HUES64 (cell line): ENCODE results near the gene TTC39B.

Experiments
- H3K27ac ChIP-seq: 2 replicates; pipeline ENCODE4 v1.7.0; 2013; ENCODE audit warnings: low read depth, low read length, inconsistent platforms
- H3K27me3 ChIP-seq: 2 replicates; pipeline ENCODE4 v1.6.1; 2013; ENCODE audit warnings: mild to moderate bottlenecking, low read length; ENCODE audit not compliant: insufficient read depth
- H3K36me3 ChIP-seq: 2 replicates; pipeline ENCODE4 v1.6.1; 2013; ENCODE audit warnings: mild to moderate bottlenecking, low read length; ENCODE audit not compliant: insufficient read depth
- H3K4me1 ChIP-seq: 2 replicates; pipeline ENCODE4 v1.6.1; 2013; ENCODE audit warnings: mild to moderate bottlenecking, low read length, moderate library complexity; ENCODE audit not compliant: insufficient read depth
- H3K4me3 ChIP-seq: 2 replicates; pipeline ENCODE4 v1.5.1; 2013; ENCODE audit warnings: mild to moderate bottlenecking, low read length, moderate library complexity
- H3K9ac ChIP-seq: 2 replicates; pipeline ENCODE4 v1.6.1; 2013; ENCODE audit warnings: mild to moderate bottlenecking, low read depth, low read length
- H3K9me3 ChIP-seq: 2 replicates; pipeline ENCODE4 v1.6.1; 2013; ENCODE audit warnings: low read depth, low read length; ENCODE audit not compliant: insufficient read depth
- WGBS: fragments of 150-250, 120-280 bp; methylation state at CpG from one replicate; pipeline ENCODE4 v1.1.7; 2013; ENCODE audit warnings: missing lambda C conversion rate; 5-methylcytosine and 5-hydroxymethylcytosine counted together

The TTC39B gene

DNA sequence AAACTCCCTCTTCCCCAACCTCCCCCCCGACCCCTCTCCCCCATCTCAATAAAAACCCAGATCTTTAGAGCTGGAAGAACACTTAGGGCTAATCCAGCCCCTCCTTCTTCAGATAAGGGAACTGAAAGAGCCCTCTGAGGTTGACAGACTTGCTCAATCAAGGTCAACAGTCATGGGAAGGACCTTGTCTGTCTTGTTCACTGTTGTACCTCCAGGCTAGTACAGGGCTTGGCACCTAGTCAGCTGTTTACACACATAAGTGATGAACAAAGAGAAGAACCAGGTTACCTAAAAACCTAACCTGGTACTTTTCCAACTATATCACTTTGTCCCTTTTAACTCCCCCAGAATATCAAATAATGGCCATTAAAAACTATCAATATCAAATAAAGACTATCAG lies 2.4 kb downstream of the TTC39B start:
- Histone ChIP-seq H3K4me1 (peaks cover 7% of the 10 kb centered on the region), H3K4me3 (no peak overlapping the region), H3K9me3 (no peaks in the 10 kb centered on the region), H3K9ac (no peak overlapping the region), H3K36me3 (no peaks in the 10 kb centered on the region), H3K27ac (no peak overlapping the region), H3K27me3 (peaks cover 17% of the 10 kb centered on the region; the same call in 1 of the 2 replicates)
- 65% methylated on average over 1 of the region's 1 CpG for WGBS

DNA sequence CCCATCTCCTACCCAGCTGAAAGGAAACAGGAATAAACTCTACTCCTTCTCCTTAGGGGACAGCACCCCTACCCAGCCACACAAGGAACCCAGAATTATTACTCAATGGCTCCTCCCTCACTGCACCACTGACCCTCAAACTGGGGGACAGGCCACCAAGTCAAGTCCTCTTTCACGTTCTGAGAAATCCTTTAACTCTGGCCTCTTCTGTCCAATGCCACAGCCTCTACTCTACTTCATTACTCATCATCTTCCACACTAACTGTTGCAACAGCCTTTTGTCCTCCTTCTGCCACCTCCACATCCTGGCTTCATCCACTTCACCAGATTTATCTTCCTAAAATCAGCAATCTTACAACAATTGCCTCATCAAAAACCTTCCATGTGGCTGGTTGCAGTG lies 6.8 kb downstream of the TTC39B start:
- Histone ChIP-seq H3K36me3 (0 out of 2 replicates have a peak, but pooled peaks cover 2% of the 10 kb centered on the region), H3K9ac (no peak overlapping the region), H3K27me3 (peaks cover under 1% of the 10 kb centered on the region; the same call in 1 of the 2 replicates), H3K4me1 (peaks cover 12% of the 10 kb centered on the region; the same call in 1 of the 2 replicates), H3K27ac (no peak overlapping the region), H3K4me3 (no peak overlapping the region), H3K9me3 (0 out of 2 replicates have a peak, but pooled peaks cover 4% of the 10 kb centered on the region)
- WGBS = 84% methylated on average over 1 of the region's 1 CpG

DNA sequence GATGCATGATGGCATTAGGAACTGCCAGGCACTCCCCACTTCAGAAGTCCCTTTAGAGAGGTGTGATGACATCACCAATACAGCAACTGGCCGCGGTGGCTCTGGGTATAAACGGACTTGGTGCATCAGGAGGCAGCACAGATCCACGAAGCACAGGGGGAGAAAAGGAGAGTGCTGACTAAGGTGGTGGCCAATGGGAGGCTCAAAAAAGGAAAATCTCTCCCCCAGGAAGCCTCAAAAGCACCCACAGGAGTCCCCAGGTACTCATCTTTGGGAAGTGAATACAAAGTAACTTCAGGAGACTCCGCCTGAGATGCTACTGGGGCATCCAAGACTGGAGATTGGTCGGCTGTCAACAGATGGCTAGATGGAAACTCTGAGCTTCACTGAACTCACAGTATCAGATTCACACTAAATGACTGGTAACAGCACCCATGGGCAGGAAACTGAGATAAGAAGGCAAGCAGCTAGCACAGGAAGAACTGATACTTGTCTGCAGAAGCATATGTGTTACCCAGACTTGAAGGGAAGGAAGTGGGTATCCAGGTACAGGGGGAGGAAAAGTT lies 7.6 kb downstream of the TTC39B start:
- Histone ChIP-seq H3K4me3 (no peak overlapping the region), H3K36me3 (0 out of 2 replicates have a peak, but pooled peaks cover 2% of the 10 kb centered on the region), H3K27me3 (no peaks in the 10 kb centered on the region), H3K9ac (no peak overlapping the region), H3K4me1 (peaks cover 17% of the 10 kb centered on the region), H3K27ac (no peak overlapping the region), H3K9me3 (0 out of 2 replicates have a peak, but pooled peaks cover 4% of the 10 kb centered on the region)
- WGBS = 95% methylated on average over 6 of the region's 6 CpGs

DNA sequence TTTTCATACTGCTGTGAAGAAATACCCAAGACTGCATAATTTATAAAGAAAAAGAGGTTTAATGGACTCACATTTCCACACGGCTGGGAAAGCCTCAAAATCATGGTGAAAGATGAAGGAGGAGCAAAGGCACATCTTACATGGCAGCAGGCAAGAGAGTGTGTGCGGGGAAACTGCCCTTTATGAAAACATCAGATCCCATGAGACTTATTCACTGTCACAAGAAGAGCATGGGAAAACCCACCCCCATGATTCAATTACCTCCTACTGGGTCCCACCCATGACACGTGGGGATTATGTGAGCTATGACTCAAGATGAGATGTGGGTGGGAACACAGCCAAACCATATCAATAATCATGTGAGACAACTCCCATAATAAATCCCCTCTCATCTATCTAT lies 8.7 kb downstream of the TTC39B start:
- Histone ChIP-seq H3K27me3 (no peaks in the 10 kb centered on the region), H3K9me3 (0 out of 2 replicates have a peak, but pooled peaks cover 4% of the 10 kb centered on the region), H3K36me3 (0 out of 2 replicates have a peak, but pooled peaks cover 2% of the 10 kb centered on the region), H3K27ac (no peak overlapping the region), H3K9ac (no peak overlapping the region), H3K4me3 (no peak overlapping the region), H3K4me1 (peaks cover 24% of the 10 kb centered on the region)
- 88% methylated on average over 3 of the region's 3 CpGs for WGBS

DNA sequence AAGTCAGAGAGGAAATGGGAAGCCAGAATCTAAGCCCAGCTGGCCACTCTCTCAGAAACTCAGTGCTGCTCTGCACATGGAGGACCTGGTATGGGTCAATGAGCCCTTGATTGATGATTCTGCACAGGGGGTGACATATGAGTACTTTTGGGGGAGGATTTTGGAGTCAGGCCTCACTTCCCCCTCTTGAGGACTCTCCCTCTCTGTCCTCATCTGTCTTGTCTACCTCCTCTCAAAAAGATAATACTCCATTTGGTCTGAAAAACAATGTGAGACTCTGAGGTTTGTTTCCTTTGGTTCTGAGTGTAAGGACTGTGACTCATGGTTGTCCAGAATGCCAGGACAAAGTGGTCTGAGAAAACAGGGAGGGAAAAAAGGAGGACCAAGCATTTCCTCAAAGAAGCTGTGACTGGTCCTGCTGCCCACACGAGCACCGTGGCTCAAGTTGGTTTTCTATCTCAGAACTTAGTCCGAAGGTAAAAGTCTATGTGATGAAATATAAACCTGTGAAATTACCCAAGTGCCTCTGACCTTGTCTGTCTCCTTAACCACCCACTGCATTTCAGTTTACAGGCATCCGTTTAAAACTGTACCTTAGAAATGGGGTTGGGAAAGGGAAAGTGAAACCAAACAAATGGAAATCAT lies 11.1 kb downstream of the TTC39B start:
- no peak overlapping the region for H3K9ac ChIP-seq
- H3K4me3 ChIP-seq = no peak overlapping the region
- H3K4me1 ChIP-seq = peaks cover 32% of the 10 kb centered on the region
- 0 out of 2 replicates have a peak, but pooled peaks cover 4% of the 10 kb centered on the region for H3K9me3 ChIP-seq
- 0 out of 2 replicates have a peak, but pooled peaks cover 2% of the 10 kb centered on the region for H3K36me3 ChIP-seq
- 94% methylated on average over 3 of the region's 4 CpGs for WGBS
- H3K27me3 ChIP-seq = no peaks in the 10 kb centered on the region
- H3K27ac ChIP-seq = no peak overlapping the region

DNA sequence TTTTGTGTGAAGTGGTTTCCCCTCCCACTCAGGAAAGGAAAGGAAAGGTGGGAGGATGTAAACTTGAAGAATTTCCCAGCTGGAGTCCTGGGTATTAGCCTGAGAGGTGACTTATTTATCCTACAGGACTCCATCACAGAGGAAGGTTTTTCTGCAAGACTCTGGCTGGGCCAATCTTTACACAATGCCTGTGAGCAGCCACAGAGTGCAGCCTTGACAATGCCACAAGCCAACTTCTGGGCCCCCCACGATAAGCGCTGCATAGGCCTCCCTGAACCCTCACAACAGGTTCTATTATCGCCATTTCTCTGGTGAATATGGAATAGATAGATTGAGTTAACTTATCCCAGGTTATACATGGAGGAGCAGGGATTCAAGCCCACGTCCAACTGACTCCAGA lies 12.4 kb downstream of the TTC39B start:
- no peaks in the 10 kb centered on the region for H3K27me3 ChIP-seq
- H3K4me1 ChIP-seq = peaks cover 45% of the 10 kb centered on the region
- H3K36me3 ChIP-seq = 0 out of 2 replicates have a peak, but pooled peaks cover 2% of the 10 kb centered on the region
- no peak overlapping the region for H3K4me3 ChIP-seq
- WGBS = 93% methylated on average over 3 of the region's 4 CpGs
- H3K9ac ChIP-seq = no peak overlapping the region
- no peak overlapping the region for H3K27ac ChIP-seq
- 0 out of 2 replicates have a peak, but pooled peaks cover 4% of the 10 kb centered on the region for H3K9me3 ChIP-seq

DNA sequence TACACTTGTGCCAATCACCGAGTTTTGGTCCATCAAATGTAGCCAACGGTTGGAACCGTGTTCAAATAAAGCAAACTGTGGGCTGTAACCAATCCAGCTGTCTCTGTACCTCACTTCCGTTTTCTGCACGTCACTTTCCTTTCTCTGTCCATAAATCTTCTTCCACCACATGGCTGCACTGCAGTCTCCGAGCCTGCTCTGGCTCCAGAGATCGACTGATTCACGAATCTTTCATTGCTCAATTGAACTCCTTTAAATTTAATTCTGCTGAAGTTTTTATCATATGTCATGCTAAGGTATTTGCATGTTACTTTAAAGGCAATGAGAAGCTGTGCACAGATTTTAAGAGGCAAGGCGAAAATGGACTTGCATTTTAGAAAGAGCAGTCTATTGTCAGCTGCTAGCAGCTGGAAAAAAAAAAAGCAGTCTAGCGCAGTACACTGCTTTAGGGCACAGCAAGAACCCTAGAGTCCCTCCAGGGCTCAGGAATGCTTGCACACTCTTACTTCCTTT lies 13.2 kb downstream of the TTC39B start:
- Histone ChIP-seq H3K9me3 (0 out of 2 replicates have a peak, but pooled peaks cover 4% of the 10 kb centered on the region), H3K27me3 (no peaks in the 10 kb centered on the region), H3K4me1 (peaks cover 50% of the 10 kb centered on the region), H3K4me3 (no peak overlapping the region), H3K27ac (no peak overlapping the region), H3K9ac (no peak overlapping the region), H3K36me3 (0 out of 2 replicates have a peak, but pooled peaks cover 2% of the 10 kb centered on the region)
- 91% methylated on average over 10 of the region's 10 CpGs for WGBS

DNA sequence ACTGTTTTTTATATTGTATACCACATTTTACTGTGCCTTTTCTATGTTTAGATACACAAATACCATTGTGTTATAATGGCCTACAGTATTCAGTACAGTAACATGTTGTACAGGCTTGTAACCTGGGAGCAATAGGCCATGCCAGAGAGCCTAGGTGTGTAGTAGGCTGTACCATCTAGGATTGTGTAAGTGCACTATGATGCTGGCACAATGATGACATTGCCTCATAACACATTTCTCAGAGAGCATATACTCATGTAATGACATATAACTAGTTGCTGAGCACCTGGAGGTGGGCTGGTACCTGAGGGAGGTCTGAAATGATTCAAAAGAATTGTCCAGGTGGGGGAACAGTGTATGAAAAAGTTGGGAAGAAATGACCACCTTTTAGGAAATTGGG lies 13.9 kb downstream of the TTC39B start:
- Histone ChIP-seq H3K27ac (no peak overlapping the region), H3K36me3 (no peaks in the 10 kb centered on the region), H3K9me3 (no peaks in the 10 kb centered on the region), H3K9ac (no peak overlapping the region), H3K27me3 (no peaks in the 10 kb centered on the region), H3K4me1 (peaks cover 50% of the 10 kb centered on the region), H3K4me3 (no peak overlapping the region)

DNA sequence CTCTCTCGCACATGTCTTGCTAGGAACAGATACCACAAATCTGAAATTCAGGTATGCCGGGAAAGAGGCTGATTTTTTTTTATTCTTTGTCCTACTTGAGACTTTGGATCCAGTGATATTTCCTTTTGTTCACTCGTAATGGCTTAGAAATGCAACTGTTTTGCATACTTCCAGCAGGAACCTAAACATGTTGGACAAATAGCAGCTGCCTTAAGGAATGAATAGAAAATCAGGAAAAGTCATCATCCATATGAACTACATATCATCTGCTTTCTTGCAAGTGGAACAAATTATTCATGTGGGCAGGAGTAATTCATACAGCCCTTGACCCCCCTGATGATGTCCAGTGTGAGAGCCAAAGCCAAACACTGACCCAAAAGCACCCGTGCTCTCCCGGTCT lies 17.4 kb downstream of the TTC39B start:
- Histone ChIP-seq H3K4me3 (no peak overlapping the region), H3K9me3 (no peaks in the 10 kb centered on the region), H3K4me1 (peaks cover 38% of the 10 kb centered on the region), H3K9ac (no peak overlapping the region), H3K36me3 (no peaks in the 10 kb centered on the region), H3K27me3 (no peaks in the 10 kb centered on the region), H3K27ac (no peak overlapping the region)
- WGBS = 87% methylated on average over 5 of the region's 5 CpGs

DNA sequence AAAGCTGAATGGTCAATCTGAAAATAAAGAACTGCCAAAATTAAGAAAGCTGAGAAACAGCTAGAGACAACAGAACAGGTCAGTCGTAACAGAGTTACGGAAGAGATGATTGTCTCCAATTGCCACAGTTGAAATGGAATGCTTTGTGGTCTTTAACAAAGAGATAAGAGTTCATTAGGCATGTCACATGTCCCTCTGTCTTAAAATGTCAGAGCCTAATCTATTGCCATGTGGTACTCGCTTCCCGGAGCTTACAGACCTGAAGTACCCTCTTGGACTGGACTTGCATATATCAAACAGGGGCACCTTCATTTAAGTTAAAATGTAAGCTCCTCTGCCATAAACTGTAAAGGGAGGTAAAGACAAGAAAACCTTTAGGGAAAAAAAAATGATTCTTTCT lies 19.7 kb downstream of the TTC39B start:
- Histone ChIP-seq H3K36me3 (no peaks in the 10 kb centered on the region), H3K27ac (no peak overlapping the region), H3K9ac (no peak overlapping the region), H3K9me3 (no peaks in the 10 kb centered on the region), H3K4me1 (peaks cover 30% of the 10 kb centered on the region), H3K27me3 (no peaks in the 10 kb centered on the region), H3K4me3 (no peak overlapping the region)
- WGBS = 89% methylated on average over 4 of the region's 4 CpGs

DNA sequence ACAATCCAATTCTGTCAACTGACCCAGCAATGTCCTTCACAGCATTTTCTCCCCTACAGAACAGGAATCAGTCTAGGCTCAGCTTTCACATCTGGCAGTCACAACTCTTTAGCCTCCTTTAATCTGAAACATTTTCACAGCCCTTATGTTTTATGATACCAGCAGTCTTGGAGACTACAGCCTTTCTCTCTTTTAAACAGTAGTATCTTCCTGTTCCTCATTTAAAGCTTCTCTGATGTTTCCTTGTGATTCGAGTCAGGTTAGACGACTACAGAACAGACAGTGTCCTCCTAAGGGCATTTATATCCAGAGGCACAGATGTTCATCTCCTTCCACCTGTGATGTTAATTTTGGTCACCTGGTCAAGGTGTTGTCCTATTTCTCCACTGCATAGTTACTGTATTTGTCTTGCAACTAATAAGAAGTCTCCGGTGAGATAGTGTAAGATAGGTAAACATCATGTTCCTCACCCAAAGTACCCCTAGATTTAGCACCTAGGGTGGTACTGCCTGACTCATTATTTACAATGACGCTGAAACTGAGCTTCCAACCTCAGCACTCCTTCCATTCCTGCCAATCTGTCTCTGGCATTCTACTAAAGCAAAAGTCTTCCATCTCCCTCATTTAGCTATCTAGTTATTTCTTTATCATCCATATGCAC lies 20.7 kb downstream of the TTC39B start:
- H3K4me3 ChIP-seq = no peak overlapping the region
- H3K9ac ChIP-seq = no peak overlapping the region
- H3K27ac ChIP-seq = no peak overlapping the region
- no peaks in the 10 kb centered on the region for H3K27me3 ChIP-seq
- 90% methylated on average over 3 of the region's 4 CpGs for WGBS
- no peaks in the 10 kb centered on the region for H3K36me3 ChIP-seq
- peaks cover 25% of the 10 kb centered on the region for H3K4me1 ChIP-seq
- H3K9me3 ChIP-seq = no peaks in the 10 kb centered on the region
